ENCODE results near the gene CENPO. TPM values are rescaled to one million over a fixed set of nuclear protein-coding genes. Genes with fewer than 3 reads are reported as not detected.

The CENPO gene
- total RNA-seq, 2 experiments from 2014 or later, result 53.6 to 59.2 TPM

DNA sequence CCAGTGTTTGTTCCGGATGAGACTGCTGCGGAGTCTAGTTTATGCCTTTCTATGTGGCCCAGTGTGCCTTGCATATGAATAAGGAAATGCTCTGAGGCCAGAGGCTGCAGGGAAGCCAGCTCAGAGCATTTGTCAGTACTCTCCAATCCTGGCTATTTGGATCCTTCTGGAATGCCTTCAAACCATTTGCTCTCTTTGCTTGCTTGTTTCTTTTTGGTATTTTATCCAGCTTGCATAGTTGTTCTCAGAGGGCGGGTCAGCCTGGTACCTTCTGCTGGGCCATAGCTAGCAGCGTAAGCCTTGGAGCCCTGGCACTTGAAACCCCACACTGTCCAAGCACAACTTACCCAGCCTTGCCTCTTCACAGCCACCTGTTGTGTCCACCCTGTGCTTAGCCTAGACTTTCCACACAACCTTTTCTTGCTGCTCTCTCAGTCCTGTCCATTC, 20.5 kb downstream of the CENPO start:
- H3K79me2 ChIP-seq (ENCODE audit: insufficient read depth, low read depth, low read length), result peaks cover 54% of the 10 kb centered on the region
- TF ChIP-seq, protein P1, sequence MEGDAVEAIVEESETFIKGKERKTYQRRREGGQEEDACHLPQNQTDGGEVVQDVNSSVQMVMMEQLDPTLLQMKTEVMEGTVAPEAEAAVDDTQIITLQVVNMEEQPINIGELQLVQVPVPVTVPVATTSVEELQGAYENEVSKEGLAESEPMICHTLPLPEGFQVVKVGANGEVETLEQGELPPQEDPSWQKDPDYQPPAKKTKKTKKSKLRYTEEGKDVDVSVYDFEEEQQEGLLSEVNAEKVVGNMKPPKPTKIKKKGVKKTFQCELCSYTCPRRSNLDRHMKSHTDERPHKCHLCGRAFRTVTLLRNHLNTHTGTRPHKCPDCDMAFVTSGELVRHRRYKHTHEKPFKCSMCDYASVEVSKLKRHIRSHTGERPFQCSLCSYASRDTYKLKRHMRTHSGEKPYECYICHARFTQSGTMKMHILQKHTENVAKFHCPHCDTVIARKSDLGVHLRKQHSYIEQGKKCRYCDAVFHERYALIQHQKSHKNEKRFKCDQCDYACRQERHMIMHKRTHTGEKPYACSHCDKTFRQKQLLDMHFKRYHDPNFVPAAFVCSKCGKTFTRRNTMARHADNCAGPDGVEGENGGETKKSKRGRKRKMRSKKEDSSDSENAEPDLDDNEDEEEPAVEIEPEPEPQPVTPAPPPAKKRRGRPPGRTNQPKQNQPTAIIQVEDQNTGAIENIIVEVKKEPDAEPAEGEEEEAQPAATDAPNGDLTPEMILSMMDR (conservative IDR thresholded peaks at IDR 0.05; ENCODE audit: low read length), result no peak
- TF ChIP-seq EZH2phosphoT487 (IDR thresholded peaks at IDR 0.05; ENCODE audit: borderline replicate concordance, low read depth, low read length), result no peak
- H3K36me3 ChIP-seq (ENCODE audit: insufficient read depth, low read length), result peaks cover 96% of the 10 kb centered on the region
- H2AFZ ChIP-seq (ENCODE audit: low read length), result no peak overlapping the region
- peaks cover 5% of the 10 kb centered on the region; the same call in 1 of the 2 replicates for H4K20me1 ChIP-seq (ENCODE audit: insufficient read depth, low read length)
- 0 out of 2 replicates have a peak, but pooled peaks cover 8% of the 10 kb centered on the region for H3K9me3 ChIP-seq (ENCODE audit: low read length)
- H3K4me3 ChIP-seq (ENCODE audit: low read depth, low read length, poor library complexity, severe bottlenecking), result no peak overlapping the region
- ChIA-PET CTCF (ENCODE audit: unreplicated experiment) (no interaction called here), POLR2A (interaction anchor here (1.3 kb wide), 1 partner anchor 21 kb away, joined by 3 read pairs; the partner anchor contains the start of genes CENPO and PTRHD1)
- intact Hi-C loops (cut with micrococcal nuclease; ENCODE audit: unreplicated experiment), result no loop called here
- no peak overlapping the region for H3K4me2 ChIP-seq (ENCODE audit: low read length)
- peaks cover 5% of the 10 kb centered on the region for H3K4me1 ChIP-seq (ENCODE audit: insufficient read depth, low read length, poor library complexity, severe bottlenecking)
- no peaks in the 10 kb centered on the region for H3K9me2 ChIP-seq (ENCODE audit: insufficient read depth, low read length)
- H3K27ac ChIP-seq (ENCODE audit: low read depth, low read length, poor library complexity, severe bottlenecking), result no peak overlapping the region
- no peak for DNase-seq (ENCODE audit: low spot score)
- BruUV-seq (replicated peaks), result no TSS peak

DNA sequence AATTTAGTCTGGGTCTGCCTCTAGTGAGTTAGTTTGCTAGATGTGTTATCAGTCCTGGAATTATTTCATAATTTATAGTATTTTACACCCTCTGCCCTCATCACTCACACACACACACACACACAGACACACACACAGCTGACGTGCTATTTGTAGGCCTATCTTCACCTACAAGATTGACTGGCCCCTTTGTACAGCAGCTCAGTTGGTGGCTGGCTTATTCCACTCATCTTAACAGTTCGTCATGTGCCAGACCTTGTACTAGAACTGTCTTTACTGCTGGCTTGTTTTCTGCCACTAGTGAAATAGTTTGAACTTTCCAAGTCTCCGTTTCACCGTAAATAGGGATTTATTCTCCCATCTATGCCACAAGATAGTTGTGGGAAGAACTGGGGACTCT, 21.3 kb downstream of the CENPO start:
- ChIA-PET POLR2A (interaction anchor here (0.5 to 0.9 kb wide), 2 partner anchors 456 to 924 kb away, joined by 6 to 8 read pairs; no protein-coding TSS in a partner anchor), CTCF (ENCODE audit: unreplicated experiment) (no interaction called here)
- no peak overlapping the region for H2AFZ ChIP-seq (ENCODE audit: low read length)
- no peaks in the 10 kb centered on the region for H3K4me1 ChIP-seq (ENCODE audit: insufficient read depth, low read length, poor library complexity, severe bottlenecking)
- 0 out of 2 replicates have a peak, but pooled peaks cover 8% of the 10 kb centered on the region for H3K9me3 ChIP-seq (ENCODE audit: low read length)
- no peak overlapping the region for H3K27ac ChIP-seq (ENCODE audit: low read depth, low read length, poor library complexity, severe bottlenecking)
- peaks cover 96% of the 10 kb centered on the region for H3K36me3 ChIP-seq (ENCODE audit: insufficient read depth, low read length)
- H3K4me3 ChIP-seq (ENCODE audit: low read depth, low read length, poor library complexity, severe bottlenecking), result no peak overlapping the region
- no TSS peak for BruUV-seq (replicated peaks)
- H3K79me2 ChIP-seq (ENCODE audit: insufficient read depth, low read depth, low read length), result peaks cover 46% of the 10 kb centered on the region
- no peak overlapping the region for H3K4me2 ChIP-seq (ENCODE audit: low read length)
- H3K9me2 ChIP-seq (ENCODE audit: insufficient read depth, low read length), result no peaks in the 10 kb centered on the region
- TF ChIP-seq EZH2phosphoT487 (IDR thresholded peaks at IDR 0.05; ENCODE audit: borderline replicate concordance, low read depth, low read length), result no peak
- TF ChIP-seq, protein P1 (conservative IDR thresholded peaks at IDR 0.05; ENCODE audit: low read length), result no peak
- peaks cover 5% of the 10 kb centered on the region; the same call in 1 of the 2 replicates for H4K20me1 ChIP-seq (ENCODE audit: insufficient read depth, low read length)
- no peak for DNase-seq (ENCODE audit: low spot score)
- intact Hi-C loops (cut with micrococcal nuclease; ENCODE audit: unreplicated experiment), result no loop called here

DNA sequence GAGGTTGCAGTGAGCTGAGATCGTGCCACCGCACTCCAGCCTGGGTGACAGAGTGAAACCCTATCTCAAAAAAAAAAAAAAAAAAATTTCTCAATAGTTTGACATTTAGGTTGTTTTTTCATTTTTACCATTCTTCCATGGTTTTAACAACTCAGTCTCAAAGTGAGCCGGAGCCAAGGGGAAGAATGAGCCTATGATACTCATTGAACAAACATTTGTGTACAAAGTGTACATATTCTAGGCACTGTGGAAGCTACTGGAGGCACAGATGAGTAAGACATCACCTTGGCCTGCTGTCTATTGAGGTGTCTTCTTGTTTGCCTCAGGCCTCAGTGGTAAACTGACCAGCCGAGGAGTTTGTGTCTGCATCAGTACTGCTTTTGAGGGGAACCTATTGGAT, 21.9 kb downstream of the CENPO start:
- TF ChIP-seq EZH2phosphoT487 (IDR thresholded peaks at IDR 0.05; ENCODE audit: borderline replicate concordance, low read depth, low read length), result no peak
- TF ChIP-seq, protein P1 (conservative IDR thresholded peaks at IDR 0.05; ENCODE audit: low read length), result no peak
- H3K9me3 ChIP-seq (ENCODE audit: low read length), result 0 out of 2 replicates have a peak, but pooled peaks cover 8% of the 10 kb centered on the region
- no peak overlapping the region for H3K27ac ChIP-seq (ENCODE audit: low read depth, low read length, poor library complexity, severe bottlenecking)
- H3K4me2 ChIP-seq (ENCODE audit: low read length), result no peak overlapping the region
- H3K4me3 ChIP-seq (ENCODE audit: low read depth, low read length, poor library complexity, severe bottlenecking), result no peak overlapping the region
- peaks cover 96% of the 10 kb centered on the region for H3K36me3 ChIP-seq (ENCODE audit: insufficient read depth, low read length)
- POLR2A ChIA-PET, result interaction anchor here (0.9 kb wide), 1 partner anchor 456 kb away, joined by 6 read pairs; no protein-coding TSS in a partner anchor
- no peaks in the 10 kb centered on the region for H3K9me2 ChIP-seq (ENCODE audit: insufficient read depth, low read length)
- H2AFZ ChIP-seq (ENCODE audit: low read length), result no peak overlapping the region
- H3K79me2 ChIP-seq (ENCODE audit: insufficient read depth, low read depth, low read length), result peaks cover 39% of the 10 kb centered on the region
- intact Hi-C loops (cut with micrococcal nuclease; ENCODE audit: unreplicated experiment), result no loop called here
- no peak for DNase-seq (ENCODE audit: low spot score)
- CTCF ChIA-PET (ENCODE audit: unreplicated experiment), result no interaction called here
- H3K4me1 ChIP-seq (ENCODE audit: insufficient read depth, low read length, poor library complexity, severe bottlenecking), result no peaks in the 10 kb centered on the region
- peaks cover 5% of the 10 kb centered on the region; the same call in 1 of the 2 replicates for H4K20me1 ChIP-seq (ENCODE audit: insufficient read depth, low read length)
- no TSS peak for BruUV-seq (replicated peaks)
